Nephron (organoid): ENCODE measurements around the gene ARHGEF10L.

Experiments used
- H3K27ac Mint-ChIP-seq, 3 experiments: 2 replicates each; pipeline ENCODE4 v1.8.0; 2020; ENCODE audit warnings: mixed read lengths in 3 of 3, mild to moderate bottlenecking in 2 of 3, moderate library complexity in 1 of 3
- H3K27me3 Mint-ChIP-seq: 2 replicates; pipeline ENCODE4 v1.8.0; 2021; ENCODE audit warnings: low read depth, mild to moderate bottlenecking, moderate library complexity, mixed read lengths
- H3K36me3 Mint-ChIP-seq: 2 replicates; pipeline ENCODE4 v1.8.0; 2020; ENCODE audit warnings: low read depth, mixed read lengths
- H3K4me1 Mint-ChIP-seq: 2 replicates; pipeline ENCODE4 v1.8.0; 2020; ENCODE audit warnings: mixed read lengths
- H3K4me3 Mint-ChIP-seq, 3 experiments: 2 replicates each; pipeline ENCODE4 v1.8.0; 2020; ENCODE audit warnings: mild to moderate bottlenecking in 3 of 3, mixed read lengths in 3 of 3, moderate library complexity in 2 of 3
- H3K9me3 Mint-ChIP-seq: 2 replicates; pipeline ENCODE4 v1.8.0; 2020; ENCODE audit warnings: mixed read lengths
- TF ChIP-seq, protein P1 (sequence below), 3 experiments: fragments of 200-600 bp; sonication (generic); IDR thresholded peaks; one replicate each; pipeline ENCODE4 v1.5.0; 2021; ENCODE audit warnings: antibody characterized with exemption in 3 of 3; ENCODE audit not compliant: unreplicated experiment in 3 of 3

Gene ARHGEF10L

DNA sequence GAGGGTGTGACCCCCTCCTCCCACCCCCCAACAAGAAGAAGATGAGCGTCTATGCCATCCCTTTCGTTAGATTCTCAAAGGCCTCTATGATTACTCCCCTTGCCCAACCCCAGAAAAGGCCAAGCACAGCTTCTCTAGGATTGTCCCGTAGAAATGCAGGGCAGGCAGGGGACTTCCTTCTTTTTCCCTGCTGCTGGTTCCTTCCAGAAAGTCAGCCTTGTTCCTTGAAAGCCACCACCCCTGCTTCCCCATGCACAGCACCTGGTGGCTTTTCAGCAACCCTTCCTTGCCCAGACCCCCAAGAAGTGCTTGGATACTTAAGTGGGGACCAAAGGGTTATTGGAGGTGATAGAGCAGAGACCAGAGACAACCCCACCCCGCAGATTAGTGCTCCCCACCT, 75.1 kb downstream of the ARHGEF10L start:
- no peak overlapping the region for H3K27ac Mint-ChIP-seq

DNA sequence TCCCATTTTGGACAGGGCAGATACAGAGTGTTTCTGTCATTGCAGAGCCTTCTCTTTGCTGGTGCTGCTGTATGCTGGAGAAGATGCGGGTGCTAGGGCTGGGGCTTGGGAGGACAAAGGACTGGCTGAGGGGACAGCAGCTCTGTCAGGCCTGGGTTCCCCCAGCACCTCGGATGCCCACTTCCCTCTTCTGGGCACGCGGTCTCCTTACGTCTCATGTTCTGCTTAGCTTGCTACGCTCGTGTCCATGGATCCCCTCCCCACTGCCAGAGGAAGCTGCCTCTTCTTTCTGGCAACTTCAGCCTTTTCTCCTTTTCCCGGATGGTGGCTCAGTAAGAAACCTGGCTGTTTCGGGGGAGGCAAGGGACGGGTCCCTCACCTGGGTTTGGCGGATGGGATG, 75.7 kb downstream of the ARHGEF10L start:
- H3K27me3 Mint-ChIP-seq = no peaks in the 10 kb centered on the region
- H3K27ac Mint-ChIP-seq = no peak overlapping the region
- H3K4me3 Mint-ChIP-seq = no peak overlapping the region
- TF ChIP-seq, protein P1, sequence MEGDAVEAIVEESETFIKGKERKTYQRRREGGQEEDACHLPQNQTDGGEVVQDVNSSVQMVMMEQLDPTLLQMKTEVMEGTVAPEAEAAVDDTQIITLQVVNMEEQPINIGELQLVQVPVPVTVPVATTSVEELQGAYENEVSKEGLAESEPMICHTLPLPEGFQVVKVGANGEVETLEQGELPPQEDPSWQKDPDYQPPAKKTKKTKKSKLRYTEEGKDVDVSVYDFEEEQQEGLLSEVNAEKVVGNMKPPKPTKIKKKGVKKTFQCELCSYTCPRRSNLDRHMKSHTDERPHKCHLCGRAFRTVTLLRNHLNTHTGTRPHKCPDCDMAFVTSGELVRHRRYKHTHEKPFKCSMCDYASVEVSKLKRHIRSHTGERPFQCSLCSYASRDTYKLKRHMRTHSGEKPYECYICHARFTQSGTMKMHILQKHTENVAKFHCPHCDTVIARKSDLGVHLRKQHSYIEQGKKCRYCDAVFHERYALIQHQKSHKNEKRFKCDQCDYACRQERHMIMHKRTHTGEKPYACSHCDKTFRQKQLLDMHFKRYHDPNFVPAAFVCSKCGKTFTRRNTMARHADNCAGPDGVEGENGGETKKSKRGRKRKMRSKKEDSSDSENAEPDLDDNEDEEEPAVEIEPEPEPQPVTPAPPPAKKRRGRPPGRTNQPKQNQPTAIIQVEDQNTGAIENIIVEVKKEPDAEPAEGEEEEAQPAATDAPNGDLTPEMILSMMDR (IDR thresholded peaks at IDR 0.05; ENCODE audit: unreplicated experiment in 3 of 3) = no peak
- peaks cover 10% of the 10 kb centered on the region for H3K36me3 Mint-ChIP-seq
- H3K4me1 Mint-ChIP-seq = peaks cover 6% of the 10 kb centered on the region
- no peaks in the 10 kb centered on the region for H3K9me3 Mint-ChIP-seq

More for the DNA sequence above, 75.1 kb downstream of the ARHGEF10L start:
- H3K36me3 Mint-ChIP-seq = peaks cover 10% of the 10 kb centered on the region
- no peak overlapping the region for H3K4me3 Mint-ChIP-seq
- H3K27me3 Mint-ChIP-seq = no peaks in the 10 kb centered on the region
- no peaks in the 10 kb centered on the region for H3K9me3 Mint-ChIP-seq
- peaks cover 6% of the 10 kb centered on the region for H3K4me1 Mint-ChIP-seq
- TF ChIP-seq, protein P1 (IDR thresholded peaks at IDR 0.05; ENCODE audit: unreplicated experiment in 3 of 3) = no peak

GRCh38 chr1:17615959-17616358, 76.5 kb downstream of the ARHGEF10L start:
- H3K27me3 Mint-ChIP-seq = no peaks in the 10 kb centered on the region
- TF ChIP-seq, protein P1 (IDR thresholded peaks at IDR 0.05; ENCODE audit: unreplicated experiment in 3 of 3) = no peak
- H3K4me3 Mint-ChIP-seq = no peak overlapping the region
- no peak overlapping the region for H3K27ac Mint-ChIP-seq
- H3K4me1 Mint-ChIP-seq = peaks cover 6% of the 10 kb centered on the region
- H3K9me3 Mint-ChIP-seq = no peaks in the 10 kb centered on the region
- peaks cover 10% of the 10 kb centered on the region for H3K36me3 Mint-ChIP-seq

DNA sequence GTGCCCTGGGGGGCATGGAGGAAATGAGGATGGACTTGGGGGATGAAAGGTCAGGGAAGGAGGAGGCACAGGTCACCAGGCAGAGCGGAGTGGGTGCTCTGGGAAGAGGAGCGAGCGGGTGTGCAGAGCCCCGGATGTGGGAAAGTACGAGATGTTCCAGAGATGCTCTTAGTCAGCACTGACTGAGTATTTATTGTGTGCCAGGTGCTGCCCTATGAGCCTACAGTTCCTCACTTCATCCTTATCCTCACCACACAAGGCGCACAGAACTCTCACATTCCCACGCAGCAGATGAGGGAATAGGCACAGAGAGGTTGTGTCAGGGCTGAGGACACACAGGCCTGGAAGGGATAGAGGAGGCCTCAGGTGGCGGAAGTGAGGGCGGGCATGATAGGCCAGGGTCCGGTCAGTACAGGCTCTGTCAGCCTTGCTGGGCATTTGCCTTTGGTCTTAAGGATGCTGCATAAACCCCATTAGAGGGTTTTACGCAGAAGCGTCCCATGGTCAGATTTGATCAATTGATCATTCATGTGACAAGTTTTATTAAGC, 77.3 kb downstream of the ARHGEF10L start:
- Mint-ChIP-seq H3K27ac (no peak overlapping the region), H3K4me1 (peaks cover 6% of the 10 kb centered on the region), H3K9me3 (no peaks in the 10 kb centered on the region), H3K4me3 (no peak overlapping the region), H3K36me3 (peaks cover 5% of the 10 kb centered on the region), H3K27me3 (no peaks in the 10 kb centered on the region)
- TF ChIP-seq, protein P1 (IDR thresholded peaks at IDR 0.05; ENCODE audit: unreplicated experiment in 3 of 3) = no peak

DNA sequence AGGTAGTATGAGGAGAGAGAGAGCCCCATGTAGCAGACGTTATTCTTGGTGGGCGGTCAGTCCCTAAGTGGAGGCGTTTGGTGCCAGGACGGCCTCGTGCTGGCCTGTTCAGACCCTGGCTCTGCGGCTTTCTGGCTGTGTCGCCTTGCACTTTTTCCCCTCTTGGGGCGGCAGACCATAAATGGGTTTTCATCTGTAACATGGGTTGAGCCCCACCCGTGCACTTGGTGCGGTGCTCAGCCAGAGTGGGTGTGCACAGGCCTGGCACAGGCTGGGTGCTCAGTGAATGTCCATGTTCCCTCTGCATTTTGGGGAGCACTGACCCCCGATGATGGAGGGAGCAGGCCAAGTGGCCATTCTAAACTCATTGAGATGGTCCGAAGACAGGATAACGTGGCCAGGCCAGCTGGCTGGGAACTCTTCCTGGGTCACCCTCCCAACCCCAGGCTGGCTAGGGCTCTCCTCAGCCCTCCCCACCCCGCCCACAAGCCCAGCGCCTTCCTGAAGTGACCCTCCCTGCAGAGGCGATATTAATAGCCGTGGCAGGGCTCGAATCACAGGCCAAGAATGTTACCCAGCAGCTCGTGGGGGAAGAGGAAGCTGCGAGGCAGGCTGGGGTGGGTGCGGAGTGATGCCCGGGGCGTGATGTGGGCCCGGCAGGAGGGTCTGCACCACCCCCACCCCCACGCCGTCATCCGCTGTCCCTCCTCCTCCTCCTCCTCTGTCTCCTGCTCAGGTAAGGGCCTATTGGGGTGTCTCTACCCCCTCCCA, 78.5 kb downstream of the ARHGEF10L start:
- Mint-ChIP-seq H3K36me3 (peaks cover 5% of the 10 kb centered on the region), H3K27ac (no peak overlapping the region), H3K27me3 (no peaks in the 10 kb centered on the region), H3K4me1 (peaks cover 6% of the 10 kb centered on the region), H3K4me3 (no peak overlapping the region), H3K9me3 (no peaks in the 10 kb centered on the region)
- TF ChIP-seq, protein P1 (IDR thresholded peaks at IDR 0.05; ENCODE audit: unreplicated experiment in 3 of 3) = no peak
